GM19193 (cell line): Measurements from ENCODE around the gene MON1A.
A peak's percentile ranks its signal among the peaks of the same experiment; 100 is the strongest.

Source experiments
- POLR2A ChIP-seq: IDR thresholded peaks from 4 replicates; pipeline ENCODE4 v1.6.1; 2011; ENCODE audit not compliant: insufficient read depth, insufficient read length; ENCODE audit errors: extremely low read depth

Gene MON1A

GRCh38 chr3:49929291-49930167, at the start of gene MON1A:
MON1A (minus strand) TSS chr3:49929811; CDS start chr3:49913346, 16,465 bp downstream.
- TF ChIP-seq POLR2A: peak; percentile 61

- no peak for TF ChIP-seq POLR2A
Observed at GRCh38 chr3:49976942-49977341, 47.3 kb upstream of the MON1A start.

GRCh38 chr3:49972656-49973055, 43.0 kb upstream of the MON1A start:
- no peak for TF ChIP-seq POLR2A

GRCh38 chr3:49968346-49968745, 38.7 kb upstream of the MON1A start:
- no peak for TF ChIP-seq POLR2A

GRCh38 chr3:49967291-49967690, 37.7 kb upstream of the MON1A start:
- TF ChIP-seq POLR2A: no peak

GRCh38 chr3:49966233-49966942, 36.8 kb upstream of the MON1A start:
- TF ChIP-seq POLR2A: no peak

- no peak for TF ChIP-seq POLR2A
Observed at GRCh38 chr3:49955636-49956035, 26.0 kb upstream of the MON1A start.

- no peak for TF ChIP-seq POLR2A
Observed at GRCh38 chr3:49952924-49953323, 23.3 kb upstream of the MON1A start.

- no peak for TF ChIP-seq POLR2A
Observed at GRCh38 chr3:49942651-49943050, 13.0 kb upstream of the MON1A start.

GRCh38 chr3:49940667-49941249, 11.1 kb upstream of the MON1A start:
- no peak for TF ChIP-seq POLR2A

GRCh38 chr3:49939858-49940666, 10.5 kb upstream of the MON1A start, which contains the start of gene RBM6:
RBM6 (plus strand) TSS chr3:49940150; CDS start chr3:49962642, 22,492 bp downstream.
- peak; percentile 96 for TF ChIP-seq POLR2A

GRCh38 chr3:49937090-49937489, 7.5 kb upstream of the MON1A start:
- TF ChIP-seq POLR2A: no peak

GRCh38 chr3:49930922-49931321, 1.3 kb upstream of the MON1A start:
- TF ChIP-seq POLR2A: no peak

- TF ChIP-seq POLR2A: no peak
Observed at GRCh38 chr3:49930168-49930690, 618 bp upstream of the MON1A start.
